ENCODE data around the gene VPS13C. TPM values are rescaled to one million over a fixed set of nuclear protein-coding genes. Genes with fewer than 3 reads are reported as not detected.
A peak's percentile ranks its signal among the peaks of the same experiment; 100 is the strongest.

VPS13C gene
- total RNA-seq, 1 donor from 2014 or later = 50.9 TPM

- H3K27ac Mint-ChIP-seq (ENCODE audit: unreplicated experiment) = no peak overlapping the region
- H3K4me1 Mint-ChIP-seq (ENCODE audit: unreplicated experiment) = peaks cover 24% of the 10 kb centered on the region
- TF ChIP-seq, protein P1, sequence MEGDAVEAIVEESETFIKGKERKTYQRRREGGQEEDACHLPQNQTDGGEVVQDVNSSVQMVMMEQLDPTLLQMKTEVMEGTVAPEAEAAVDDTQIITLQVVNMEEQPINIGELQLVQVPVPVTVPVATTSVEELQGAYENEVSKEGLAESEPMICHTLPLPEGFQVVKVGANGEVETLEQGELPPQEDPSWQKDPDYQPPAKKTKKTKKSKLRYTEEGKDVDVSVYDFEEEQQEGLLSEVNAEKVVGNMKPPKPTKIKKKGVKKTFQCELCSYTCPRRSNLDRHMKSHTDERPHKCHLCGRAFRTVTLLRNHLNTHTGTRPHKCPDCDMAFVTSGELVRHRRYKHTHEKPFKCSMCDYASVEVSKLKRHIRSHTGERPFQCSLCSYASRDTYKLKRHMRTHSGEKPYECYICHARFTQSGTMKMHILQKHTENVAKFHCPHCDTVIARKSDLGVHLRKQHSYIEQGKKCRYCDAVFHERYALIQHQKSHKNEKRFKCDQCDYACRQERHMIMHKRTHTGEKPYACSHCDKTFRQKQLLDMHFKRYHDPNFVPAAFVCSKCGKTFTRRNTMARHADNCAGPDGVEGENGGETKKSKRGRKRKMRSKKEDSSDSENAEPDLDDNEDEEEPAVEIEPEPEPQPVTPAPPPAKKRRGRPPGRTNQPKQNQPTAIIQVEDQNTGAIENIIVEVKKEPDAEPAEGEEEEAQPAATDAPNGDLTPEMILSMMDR (IDR thresholded peaks at IDR 0.05; ENCODE audit: unreplicated experiment) = no peak
- no peaks in the 10 kb centered on the region for H3K9me3 Mint-ChIP-seq (ENCODE audit: unreplicated experiment)
- H3K4me3 Mint-ChIP-seq (ENCODE audit: unreplicated experiment) = no peak overlapping the region
- no peaks in the 10 kb centered on the region for H3K36me3 Mint-ChIP-seq (ENCODE audit: low read depth, unreplicated experiment)
- DNase-seq (ENCODE audit: low spot score) = no peak
- peaks cover 4% of the 10 kb centered on the region for H3K27me3 Mint-ChIP-seq (ENCODE audit: unreplicated experiment)
Observed at GRCh38 chr15:61841466-61841865, 218.8 kb downstream of the VPS13C start.

DNA sequence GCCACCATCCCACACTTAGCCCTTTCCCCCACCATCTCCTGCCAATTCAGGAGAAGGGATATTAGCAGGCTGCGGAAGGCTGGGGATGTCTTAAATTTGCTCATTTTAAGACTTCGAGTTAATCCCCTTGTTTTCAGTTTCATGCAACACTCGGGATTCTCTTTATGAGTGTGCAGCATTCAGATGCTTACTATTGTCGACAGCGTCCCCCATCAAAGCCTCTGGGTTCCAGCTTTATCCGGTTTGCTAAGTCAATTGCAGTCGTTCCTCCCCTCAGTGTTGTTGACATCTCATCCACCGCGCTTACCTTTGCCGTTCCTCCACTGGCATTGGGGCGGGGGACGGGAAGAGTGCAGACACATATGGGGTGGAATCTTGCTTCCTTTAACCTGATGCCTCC, 220.2 kb downstream of the VPS13C start:
- Mint-ChIP-seq H3K27ac (ENCODE audit: unreplicated experiment) (no peak overlapping the region), H3K4me1 (ENCODE audit: unreplicated experiment) (peaks cover 24% of the 10 kb centered on the region), H3K4me3 (ENCODE audit: unreplicated experiment) (no peak overlapping the region), H3K9me3 (ENCODE audit: unreplicated experiment) (no peaks in the 10 kb centered on the region), H3K27me3 (ENCODE audit: unreplicated experiment) (peaks cover 4% of the 10 kb centered on the region), H3K36me3 (ENCODE audit: low read depth, unreplicated experiment) (no peaks in the 10 kb centered on the region)
- no peak for DNase-seq (ENCODE audit: low spot score)
- TF ChIP-seq, protein P1 (IDR thresholded peaks at IDR 0.05; ENCODE audit: unreplicated experiment) = no peak

GRCh38 chr15:61839546-61839945, 220.7 kb downstream of the VPS13C start:
- TF ChIP-seq, protein P1 (IDR thresholded peaks at IDR 0.05; ENCODE audit: unreplicated experiment) = no peak
- peaks cover 24% of the 10 kb centered on the region for H3K4me1 Mint-ChIP-seq (ENCODE audit: unreplicated experiment)
- H3K4me3 Mint-ChIP-seq (ENCODE audit: unreplicated experiment) = no peak overlapping the region

DNA sequence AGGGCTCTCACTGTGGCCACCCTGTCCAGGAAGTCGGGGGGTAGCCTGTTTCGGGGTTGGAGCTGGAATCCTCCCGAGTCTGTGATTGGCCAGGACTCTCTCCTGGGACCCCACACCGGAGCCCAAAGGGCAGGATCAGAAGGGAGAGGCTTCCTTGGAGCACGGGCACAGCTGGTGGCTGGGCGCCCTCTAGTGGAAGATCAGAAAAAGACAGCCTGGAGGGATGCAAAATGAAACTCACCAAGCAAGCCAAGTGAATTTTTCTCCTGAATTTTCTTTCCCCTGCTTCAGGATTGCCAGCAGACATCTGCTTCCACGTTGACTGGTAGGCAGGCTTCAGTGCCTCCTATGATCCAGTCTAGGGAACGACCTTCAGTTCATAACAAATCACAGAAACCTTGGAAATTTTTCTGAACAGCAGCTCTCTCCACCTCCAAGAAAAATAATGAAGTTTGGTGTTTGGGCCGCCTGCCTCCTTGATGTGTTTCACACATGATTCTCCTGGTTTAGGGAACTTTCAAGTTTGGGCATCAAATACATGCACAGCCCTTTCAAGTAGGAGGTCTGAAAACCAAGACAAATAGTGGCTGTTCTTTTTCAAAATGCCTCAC, 224.6 kb downstream of the VPS13C start:
- H3K27me3 Mint-ChIP-seq (ENCODE audit: unreplicated experiment) = peaks cover 6% of the 10 kb centered on the region
- DNase-seq (ENCODE audit: low spot score) = peak; percentile 80

More at GRCh38 chr15:61839546-61839945, 220.7 kb downstream of the VPS13C start:
- Mint-ChIP-seq H3K27ac (ENCODE audit: unreplicated experiment) (no peak overlapping the region), H3K9me3 (ENCODE audit: unreplicated experiment) (no peaks in the 10 kb centered on the region), H3K36me3 (ENCODE audit: low read depth, unreplicated experiment) (no peaks in the 10 kb centered on the region), H3K27me3 (ENCODE audit: unreplicated experiment) (peaks cover 6% of the 10 kb centered on the region)
- DNase-seq (ENCODE audit: low spot score) = no peak

DNA sequence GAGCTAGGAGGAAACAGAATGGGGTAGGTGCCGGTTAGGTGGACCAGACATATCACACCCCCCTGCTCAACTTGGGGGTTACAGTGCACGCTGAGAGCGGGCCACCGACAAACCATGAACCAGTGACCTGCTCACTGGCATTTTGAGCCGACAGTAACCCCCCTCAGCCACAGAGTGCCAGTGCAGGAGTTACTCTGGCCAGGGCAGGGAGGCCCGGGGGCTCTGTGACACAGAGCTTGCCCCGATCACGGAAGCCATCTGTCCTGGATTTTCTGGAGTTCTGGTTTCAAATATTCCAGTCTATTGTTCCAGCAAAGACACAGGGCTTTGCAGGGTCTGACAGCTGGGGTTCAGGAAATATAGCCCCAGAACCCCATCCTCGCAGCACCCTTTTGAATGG, 225.2 kb downstream of the VPS13C start:
- Mint-ChIP-seq H3K27ac (ENCODE audit: unreplicated experiment) (no peak overlapping the region), H3K4me3 (ENCODE audit: unreplicated experiment) (no peak overlapping the region), H3K27me3 (ENCODE audit: unreplicated experiment) (peaks cover 6% of the 10 kb centered on the region), H3K36me3 (ENCODE audit: low read depth, unreplicated experiment) (no peaks in the 10 kb centered on the region), H3K9me3 (ENCODE audit: unreplicated experiment) (no peaks in the 10 kb centered on the region), H3K4me1 (ENCODE audit: unreplicated experiment) (peaks cover 11% of the 10 kb centered on the region)
- no peak for DNase-seq (ENCODE audit: low spot score)
- TF ChIP-seq, protein P1 (IDR thresholded peaks at IDR 0.05; ENCODE audit: unreplicated experiment) = no peak

More for the DNA sequence above, 224.6 kb downstream of the VPS13C start:
- no peaks in the 10 kb centered on the region for H3K9me3 Mint-ChIP-seq (ENCODE audit: unreplicated experiment)
- TF ChIP-seq, protein P1 (IDR thresholded peaks at IDR 0.05; ENCODE audit: unreplicated experiment) = peak; percentile 98
- H3K27ac Mint-ChIP-seq (ENCODE audit: unreplicated experiment) = no peak overlapping the region
- H3K4me1 Mint-ChIP-seq (ENCODE audit: unreplicated experiment) = peaks cover 14% of the 10 kb centered on the region
- H3K4me3 Mint-ChIP-seq (ENCODE audit: unreplicated experiment) = no peak overlapping the region
- no peaks in the 10 kb centered on the region for H3K36me3 Mint-ChIP-seq (ENCODE audit: low read depth, unreplicated experiment)
